Neural cell (in vitro differentiated cells): ENCODE measurements around the gene NT5M.

ENCODE experiments used
- EZH2 ChIP-seq: fragments of 200-600, 300-800 bp; shearing (Covaris generic), sonication (generic); IDR thresholded peaks from 2 replicates; pipeline ENCODE4 v1.6.1; 2014; ENCODE audit warnings: antibody characterized with exemption, low read length, borderline replicate concordance, mild to moderate bottlenecking; ENCODE audit not compliant: insufficient read depth, poor library complexity, severe bottlenecking
- TF ChIP-seq, protein P1 (sequence below): fragments of 450-650 bp; IDR thresholded peaks from 2 replicates; pipeline ENCODE4 v1.5.1; 2014; ENCODE audit warnings: antibody characterized with exemption, mild to moderate bottlenecking, moderate library complexity; ENCODE audit not compliant: poor library complexity, severe bottlenecking

- TF ChIP-seq, protein P1, sequence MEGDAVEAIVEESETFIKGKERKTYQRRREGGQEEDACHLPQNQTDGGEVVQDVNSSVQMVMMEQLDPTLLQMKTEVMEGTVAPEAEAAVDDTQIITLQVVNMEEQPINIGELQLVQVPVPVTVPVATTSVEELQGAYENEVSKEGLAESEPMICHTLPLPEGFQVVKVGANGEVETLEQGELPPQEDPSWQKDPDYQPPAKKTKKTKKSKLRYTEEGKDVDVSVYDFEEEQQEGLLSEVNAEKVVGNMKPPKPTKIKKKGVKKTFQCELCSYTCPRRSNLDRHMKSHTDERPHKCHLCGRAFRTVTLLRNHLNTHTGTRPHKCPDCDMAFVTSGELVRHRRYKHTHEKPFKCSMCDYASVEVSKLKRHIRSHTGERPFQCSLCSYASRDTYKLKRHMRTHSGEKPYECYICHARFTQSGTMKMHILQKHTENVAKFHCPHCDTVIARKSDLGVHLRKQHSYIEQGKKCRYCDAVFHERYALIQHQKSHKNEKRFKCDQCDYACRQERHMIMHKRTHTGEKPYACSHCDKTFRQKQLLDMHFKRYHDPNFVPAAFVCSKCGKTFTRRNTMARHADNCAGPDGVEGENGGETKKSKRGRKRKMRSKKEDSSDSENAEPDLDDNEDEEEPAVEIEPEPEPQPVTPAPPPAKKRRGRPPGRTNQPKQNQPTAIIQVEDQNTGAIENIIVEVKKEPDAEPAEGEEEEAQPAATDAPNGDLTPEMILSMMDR: no peak
- TF ChIP-seq EZH2: no peak
These were observed 23.9 kb upstream of the NT5M start for GRCh38 chr17:17279316-17279715.
